Measurements from ENCODE around the gene ENAM.

GRCh38 chr4:70632028-70632427 lies 3.5 kb downstream of the ENAM start:
- no peak for TF ChIP-seq CTCF (IDR thresholded peaks at IDR 0.05)
- no peak for TF ChIP-seq POLR2AphosphoS5 (IDR thresholded peaks at IDR 0.05; ENCODE audit: insufficient read depth in 1 of 2, low read depth in 1 of 2)
- TF ChIP-seq POLR2A (IDR thresholded peaks at IDR 0.05), result no peak

Data from vagina (tissue), 2 donors.